ENCODE measurements around the gene KCNA3. TPM values are rescaled to one million over a fixed set of nuclear protein-coding genes. Genes with fewer than 3 reads are reported as not detected.

The KCNA3 gene
- total and polyA plus RNA-seq, 10 donors = 0.30 to 45.8 (median 25.2) TPM

- no peaks in the 10 kb centered on the region for H3K36me3 ChIP-seq
- no peaks in the 10 kb centered on the region for H3K27me3 ChIP-seq (replicated peaks in 1 of 7)
- peak overlapping the region in 3 of 8 donors; percentile 21 to 70 (median 59) for H3K27ac ChIP-seq
- no peaks in the 10 kb centered on the region for H3K9me3 ChIP-seq
- TF ChIP-seq POLR2A (IDR thresholded peaks at IDR 0.05) (no peak), CTCF (IDR thresholded peaks at IDR 0.05 in 8 of 11, conservative IDR thresholded peaks at IDR 0.05 in 3 of 11) (no peak), POLR2AphosphoS5 (IDR thresholded peaks at IDR 0.05) (no peak)
- peaks cover 18 to 94% (median 57%) of the 10 kb centered on the region in 6 donors for H3K4me1 ChIP-seq
- WGBS, 5 donors = 7 to 18% (median 11%) methylated on average over 4 of the region's 4 CpGs
- intact Hi-C loops (cut with DNase I; ENCODE audit: low total_unique reads) = no loop called here
- DNase-seq = no peak
- no peak overlapping the region for H3K4me3 ChIP-seq
Observed at GRCh38 chr1:110643879-110644472, 30.8 kb downstream of the KCNA3 start.

- intact Hi-C loops (cut with DNase I; ENCODE audit: low total_unique reads) = no loop called here
- TF ChIP-seq CTCF (IDR thresholded peaks at IDR 0.05 in 8 of 11, conservative IDR thresholded peaks at IDR 0.05 in 3 of 11) = no peak
- TF ChIP-seq POLR2AphosphoS5 (IDR thresholded peaks at IDR 0.05) = no peak
- no peak for TF ChIP-seq POLR2A (IDR thresholded peaks at IDR 0.05)
- Histone ChIP-seq H3K9me3 (no peaks in the 10 kb centered on the region), H3K36me3 (no peaks in the 10 kb centered on the region), H3K27me3 (replicated peaks in 1 of 7) (no peaks in the 10 kb centered on the region), H3K4me1 (peaks cover 9 to 96% (median 63%) of the 10 kb centered on the region in 6 donors), H3K4me3 (no peak overlapping the region), H3K27ac (peak overlapping the region in 3 of 8 donors; percentile 73 to 85 (median 75))
- WGBS, 5 donors = 58 to 80% (median 71%) methylated on average over 2 of the region's 2 CpGs
- no peak for DNase-seq
Observed at GRCh38 chr1:110639724-110640386, 34.9 kb downstream of the KCNA3 start.

- H3K4me3 ChIP-seq = no peak overlapping the region
- no peaks in the 10 kb centered on the region for H3K36me3 ChIP-seq
- DNase-seq = no peak
- WGBS, 5 donors = 75 to 89% (median 88%) methylated on average over 6 of the region's 6 CpGs
- intact Hi-C loops (cut with DNase I; ENCODE audit: low total_unique reads) = no loop called here
- no peak for TF ChIP-seq POLR2A (IDR thresholded peaks at IDR 0.05)
- no peak for TF ChIP-seq POLR2AphosphoS5 (IDR thresholded peaks at IDR 0.05)
- TF ChIP-seq CTCF (IDR thresholded peaks at IDR 0.05 in 8 of 11, conservative IDR thresholded peaks at IDR 0.05 in 3 of 11) = no peak
- no peaks in the 10 kb centered on the region for H3K27me3 ChIP-seq (replicated peaks in 1 of 7)
- H3K4me1 ChIP-seq = peaks cover 22 to 96% (median 63%) of the 10 kb centered on the region in 6 donors
- no peaks in the 10 kb centered on the region for H3K9me3 ChIP-seq
- H3K27ac ChIP-seq = peak overlapping the region in 4 of 8 donors; percentile 73 to 85 (median 78)
Observed at GRCh38 chr1:110638556-110638955, 36.2 kb downstream of the KCNA3 start.

- no peak overlapping the region for H3K4me3 ChIP-seq
- intact Hi-C loops (cut with DNase I; ENCODE audit: low total_unique reads) = no loop called here
- peaks cover 22 to 96% (median 64%) of the 10 kb centered on the region in 6 donors for H3K4me1 ChIP-seq
- H3K9me3 ChIP-seq = no peaks in the 10 kb centered on the region
- TF ChIP-seq POLR2A (IDR thresholded peaks at IDR 0.05) (no peak), CTCF (IDR thresholded peaks at IDR 0.05 in 8 of 11, conservative IDR thresholded peaks at IDR 0.05 in 3 of 11) (no peak), POLR2AphosphoS5 (IDR thresholded peaks at IDR 0.05) (no peak)
- WGBS, 5 donors = 71 to 82% (median 75%) methylated on average over 2 of the region's 2 CpGs
- no peaks in the 10 kb centered on the region for H3K27me3 ChIP-seq (replicated peaks in 1 of 7)
- no peak for DNase-seq
- peak overlapping the region in 5 of 8 donors; percentile 39 to 85 (median 75) for H3K27ac ChIP-seq
- no peaks in the 10 kb centered on the region for H3K36me3 ChIP-seq
Observed at GRCh38 chr1:110638058-110638457, 36.7 kb downstream of the KCNA3 start.

Data from spleen (tissue), 11 donors.